BLaER1 (cell line): ENCODE results near the gene CCZ1.
"Not testable (repeated sequence)": the region's sequence is repeated elsewhere in the genome, so short reads cannot be mapped to it uniquely, and the experiment has no call there.

Source experiments
- H3K27ac ChIP-seq: shearing (Covaris generic); formaldehyde crosslinking; 2 replicates; pipeline ENCODE4 v1.8.1; 2022
- H3K27me3 ChIP-seq: shearing (Covaris generic); formaldehyde crosslinking; 2 replicates; pipeline ENCODE4 v1.8.1; 2022
- H3K36me3 ChIP-seq: shearing (Covaris generic); formaldehyde crosslinking; 2 replicates; pipeline ENCODE4 v1.8.1; 2022
- H3K4me1 ChIP-seq: shearing (Covaris generic); formaldehyde crosslinking; 2 replicates; pipeline ENCODE4 v1.8.1; 2022
- H3K4me2 ChIP-seq: shearing (Covaris generic); formaldehyde crosslinking; 2 replicates; pipeline ENCODE4 v1.8.1; 2022
- H3K4me3 ChIP-seq: shearing (Covaris generic); formaldehyde crosslinking; 2 replicates; pipeline ENCODE4 v1.8.1; 2022
- H3K9ac ChIP-seq: shearing (Covaris generic); formaldehyde crosslinking; 2 replicates; pipeline ENCODE4 v1.8.1; 2022
- H3K9me3 ChIP-seq: shearing (Covaris generic); formaldehyde crosslinking; 2 replicates; pipeline ENCODE4 v1.8.1; 2022
- H4K20me1 ChIP-seq: shearing (Covaris generic); formaldehyde crosslinking; 2 replicates; pipeline ENCODE4 v1.8.1; 2022
- Cebpa-rat ChIP-seq: shearing (Covaris generic); IDR thresholded peaks from 2 replicates; pipeline ENCODE4 v1.8.1; 2022

The CCZ1 gene

DNA sequence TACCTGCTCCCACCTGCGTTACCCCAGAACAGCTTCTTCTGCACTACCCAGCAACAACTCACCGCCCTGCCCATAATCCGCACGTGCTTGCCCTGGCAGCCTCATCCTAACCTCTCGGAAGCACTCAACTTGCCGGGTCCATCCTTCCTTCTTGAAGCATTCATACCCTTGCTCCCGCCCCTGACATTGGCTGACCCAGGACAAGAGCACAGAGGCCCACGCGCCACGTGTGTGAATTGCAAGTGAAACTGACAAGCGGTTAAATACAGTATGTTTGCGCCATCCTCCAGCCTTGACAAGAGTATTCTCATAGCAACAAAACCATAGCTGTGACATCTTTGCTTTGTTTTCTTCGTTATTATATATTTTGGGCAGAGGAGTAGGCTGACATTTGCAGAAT is 28.8 kb upstream of the CCZ1 start:
- no peaks in the 10 kb centered on the region for H3K36me3 ChIP-seq
- no peak overlapping the region for H3K4me2 ChIP-seq
- no peak for TF ChIP-seq Cebpa-rat
- H4K20me1 ChIP-seq = no peaks in the 10 kb centered on the region
- no peaks in the 10 kb centered on the region for H3K9me3 ChIP-seq
- no peak overlapping the region for H3K4me3 ChIP-seq
- no peaks in the 10 kb centered on the region for H3K4me1 ChIP-seq
- no peak overlapping the region for H3K27ac ChIP-seq
- no peak overlapping the region for H3K9ac ChIP-seq
- H3K27me3 ChIP-seq = no peaks in the 10 kb centered on the region

DNA sequence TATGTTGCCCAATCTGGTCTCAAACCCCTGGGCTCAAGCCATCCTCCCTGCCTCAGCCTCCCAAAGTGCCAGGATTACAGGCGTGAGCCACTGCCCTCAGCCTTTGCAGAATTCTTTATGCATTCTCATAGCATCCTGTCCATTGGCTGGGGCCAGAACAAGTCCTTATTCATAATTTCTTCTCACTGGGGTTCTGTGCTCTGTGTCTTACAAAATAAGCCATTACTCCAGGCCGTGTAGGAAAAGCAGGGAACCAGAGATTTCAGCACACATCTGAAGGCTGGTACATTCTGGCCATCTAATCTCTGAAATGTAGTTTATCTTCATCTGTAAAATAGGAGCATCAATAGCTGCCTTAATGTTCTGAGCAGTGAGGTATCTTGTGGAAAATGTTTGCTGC is 28.2 kb upstream of the CCZ1 start:
- Histone ChIP-seq H3K4me2 (no peak overlapping the region), H3K4me1 (no peaks in the 10 kb centered on the region), H3K27ac (no peak overlapping the region), H3K36me3 (no peaks in the 10 kb centered on the region), H3K4me3 (no peak overlapping the region), H4K20me1 (no peaks in the 10 kb centered on the region), H3K27me3 (no peaks in the 10 kb centered on the region), H3K9me3 (no peaks in the 10 kb centered on the region), H3K9ac (no peak overlapping the region)
- no peak for TF ChIP-seq Cebpa-rat

DNA sequence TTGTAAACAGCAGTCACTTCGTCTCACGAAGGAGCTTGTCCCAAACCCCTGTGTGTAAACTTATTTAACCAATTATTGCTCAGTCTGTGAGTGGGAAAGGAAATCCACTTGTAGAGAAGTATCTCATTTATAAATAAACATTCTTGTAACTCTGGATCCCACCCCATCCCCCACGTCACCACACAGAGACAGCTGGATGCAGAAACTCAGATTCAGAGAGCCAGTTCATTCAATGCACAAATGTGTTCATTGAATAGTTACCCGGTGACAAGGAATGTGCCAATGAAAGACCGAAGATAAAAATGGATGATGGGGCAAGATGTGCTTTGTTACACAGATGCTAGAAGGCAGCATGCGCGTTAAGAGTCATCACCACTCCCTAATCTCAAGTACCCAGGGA is 26.2 kb upstream of the CCZ1 start:
- no peak for TF ChIP-seq Cebpa-rat
- Histone ChIP-seq H3K9ac (no peak overlapping the region), H4K20me1 (no peaks in the 10 kb centered on the region), H3K9me3 (no peaks in the 10 kb centered on the region), H3K4me1 (no peaks in the 10 kb centered on the region), H3K27ac (no peak overlapping the region), H3K4me2 (no peak overlapping the region), H3K27me3 (no peaks in the 10 kb centered on the region), H3K36me3 (no peaks in the 10 kb centered on the region), H3K4me3 (no peak overlapping the region)

DNA sequence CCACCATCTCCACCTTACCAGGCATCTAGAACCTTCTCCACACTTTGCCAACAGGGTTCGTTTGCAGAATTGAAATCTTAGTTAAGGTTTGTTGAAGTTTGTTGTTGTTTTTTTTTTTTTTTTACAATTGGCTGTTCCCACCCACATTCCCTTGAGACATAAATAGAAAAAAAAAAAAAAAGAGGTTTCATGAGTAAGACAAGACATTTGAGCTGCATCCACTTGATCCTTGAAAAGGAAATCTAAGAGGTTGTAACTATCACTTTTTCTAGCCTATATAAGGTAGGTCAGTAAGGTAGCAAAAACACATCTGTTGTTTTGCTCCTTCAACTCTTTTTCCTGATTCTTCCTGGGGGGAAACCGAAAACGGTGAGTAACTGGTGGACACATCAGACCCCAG is 18.9 kb upstream of the CCZ1 start:
- not testable (repeated sequence) for H3K4me2 ChIP-seq

DNA sequence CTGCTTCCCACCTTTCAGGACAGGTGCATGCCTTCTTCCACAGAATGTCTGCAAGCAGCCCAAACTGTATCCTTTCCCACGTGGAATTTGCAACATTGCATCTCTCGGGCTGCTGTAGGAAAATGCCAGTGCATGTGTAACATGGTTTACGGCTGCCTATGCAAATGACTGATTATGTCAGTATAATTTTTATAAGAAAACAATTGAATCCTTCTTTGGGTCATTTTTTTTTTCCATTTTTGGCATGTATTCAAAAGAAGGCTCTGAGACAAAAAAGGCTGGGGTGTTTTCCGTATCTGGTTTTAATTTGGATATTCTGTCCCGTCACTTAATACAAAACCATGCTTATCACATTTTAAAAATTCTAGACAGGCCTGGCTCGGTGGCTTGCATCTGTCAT is 18.4 kb upstream of the CCZ1 start:
- not testable (repeated sequence) for H3K27ac ChIP-seq, H3K4me1 ChIP-seq, H3K9me3 ChIP-seq, H3K36me3 ChIP-seq, H3K4me3 ChIP-seq, H3K9ac ChIP-seq, H3K4me2 ChIP-seq, H3K27me3 ChIP-seq, H4K20me1 ChIP-seq

More for the DNA sequence above, 18.9 kb upstream of the CCZ1 start:
- H3K4me1 ChIP-seq, H3K9me3 ChIP-seq, H3K36me3 ChIP-seq, H3K9ac ChIP-seq, H3K27ac ChIP-seq, H4K20me1 ChIP-seq, H3K4me3 ChIP-seq, H3K27me3 ChIP-seq: not testable (repeated sequence)

DNA sequence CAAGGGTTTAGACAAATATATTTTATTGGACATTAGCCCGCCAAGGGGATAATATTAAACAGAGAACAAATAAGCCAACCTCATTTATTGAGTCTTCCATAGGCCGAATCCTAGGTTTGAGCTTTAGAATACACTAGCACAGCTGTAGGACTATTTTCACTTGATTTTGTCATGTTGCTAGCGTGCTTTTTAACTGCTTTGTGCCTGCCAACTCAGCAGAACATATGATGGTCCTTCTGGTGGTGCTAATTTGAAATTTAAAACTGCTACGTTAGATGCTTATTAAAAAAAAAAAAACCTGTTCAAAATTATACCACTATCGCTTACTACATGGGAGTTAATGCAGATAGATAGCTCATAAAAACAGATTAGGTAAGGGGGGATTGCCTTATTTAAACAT is 14.1 kb upstream of the CCZ1 start:
- H3K36me3 ChIP-seq, H3K9ac ChIP-seq, H3K27ac ChIP-seq, H3K9me3 ChIP-seq, H4K20me1 ChIP-seq, H3K4me1 ChIP-seq, H3K27me3 ChIP-seq, H3K4me3 ChIP-seq, H3K4me2 ChIP-seq: not testable (repeated sequence)

DNA sequence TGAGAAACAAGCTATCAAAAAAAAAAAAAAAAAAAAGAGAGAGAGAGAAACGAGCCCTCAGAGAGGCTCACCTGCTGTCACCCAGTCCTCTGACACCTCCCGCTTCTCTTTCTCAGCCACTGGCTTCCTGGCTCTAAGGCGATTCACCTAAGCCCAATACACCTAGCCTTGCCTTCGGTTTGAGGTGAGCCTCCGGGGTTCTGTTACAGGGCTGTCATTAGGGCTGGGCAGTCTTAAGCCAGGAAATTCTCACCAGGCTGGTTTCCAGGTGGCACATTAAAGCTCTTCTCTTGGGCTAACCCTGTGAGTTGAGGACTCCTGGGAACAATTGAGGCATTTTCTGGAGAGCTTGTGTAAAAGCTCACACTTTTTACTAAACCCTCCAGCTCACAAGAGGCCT is 10.5 kb upstream of the CCZ1 start:
- H3K27ac ChIP-seq, H4K20me1 ChIP-seq, H3K36me3 ChIP-seq, H3K9me3 ChIP-seq, H3K27me3 ChIP-seq, H3K9ac ChIP-seq, H3K4me2 ChIP-seq, H3K4me3 ChIP-seq, H3K4me1 ChIP-seq: not testable (repeated sequence)

DNA sequence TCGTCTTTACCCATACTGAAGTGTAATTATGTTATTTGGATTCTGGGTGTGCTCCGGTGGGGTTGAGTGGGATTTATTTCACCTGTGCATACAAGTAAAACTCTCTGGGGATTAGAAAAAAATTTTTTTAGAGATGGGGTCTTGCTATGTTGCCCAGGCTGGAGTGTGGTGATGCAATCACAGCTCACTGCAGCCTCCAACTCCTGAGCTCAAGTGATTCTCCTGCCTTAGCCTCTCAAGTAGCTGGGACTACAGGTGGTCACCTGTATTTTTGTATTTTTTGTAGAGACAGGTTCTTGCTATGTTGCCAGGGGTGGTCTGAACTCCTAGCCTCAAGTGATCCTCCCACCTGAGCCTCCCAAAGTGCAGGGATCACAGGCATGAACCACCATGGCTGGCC is 8.3 kb upstream of the CCZ1 start:
- not testable (repeated sequence) for H3K27me3 ChIP-seq, H3K36me3 ChIP-seq

DNA sequence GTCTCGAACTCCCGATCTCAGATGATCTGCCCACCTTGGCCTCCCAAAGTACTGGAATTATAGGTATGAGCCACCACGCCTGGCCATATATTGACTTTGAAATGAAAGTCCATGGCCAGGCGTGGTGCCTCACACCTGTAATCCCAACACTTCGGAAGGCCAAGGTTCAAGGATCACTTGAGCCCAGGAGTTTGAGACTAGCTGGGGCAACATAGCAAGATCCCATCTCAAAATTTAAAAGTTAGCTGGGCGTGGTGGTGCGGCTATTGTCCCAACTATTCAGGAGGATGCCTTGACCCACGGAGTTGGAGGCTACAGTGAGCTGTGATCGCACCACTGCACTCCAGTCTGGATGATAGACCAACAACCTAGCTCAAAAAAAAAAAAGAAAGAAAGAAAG is 6.0 kb upstream of the CCZ1 start:
- Histone ChIP-seq H3K36me3 (no peaks in the 10 kb centered on the region), H3K27me3 (no peaks in the 10 kb centered on the region), H3K4me2 (no peak overlapping the region), H3K4me3 (no peak overlapping the region), H3K9ac (no peak overlapping the region), H4K20me1 (no peaks in the 10 kb centered on the region), H3K9me3 (no peaks in the 10 kb centered on the region), H3K4me1 (no peaks in the 10 kb centered on the region), H3K27ac (no peak overlapping the region)
- no peak for TF ChIP-seq Cebpa-rat

More for the DNA sequence above, 8.3 kb upstream of the CCZ1 start:
- H3K4me1 ChIP-seq, H3K4me3 ChIP-seq, H4K20me1 ChIP-seq, H3K9ac ChIP-seq, H3K9me3 ChIP-seq, H3K4me2 ChIP-seq, H3K27ac ChIP-seq: not testable (repeated sequence)

DNA sequence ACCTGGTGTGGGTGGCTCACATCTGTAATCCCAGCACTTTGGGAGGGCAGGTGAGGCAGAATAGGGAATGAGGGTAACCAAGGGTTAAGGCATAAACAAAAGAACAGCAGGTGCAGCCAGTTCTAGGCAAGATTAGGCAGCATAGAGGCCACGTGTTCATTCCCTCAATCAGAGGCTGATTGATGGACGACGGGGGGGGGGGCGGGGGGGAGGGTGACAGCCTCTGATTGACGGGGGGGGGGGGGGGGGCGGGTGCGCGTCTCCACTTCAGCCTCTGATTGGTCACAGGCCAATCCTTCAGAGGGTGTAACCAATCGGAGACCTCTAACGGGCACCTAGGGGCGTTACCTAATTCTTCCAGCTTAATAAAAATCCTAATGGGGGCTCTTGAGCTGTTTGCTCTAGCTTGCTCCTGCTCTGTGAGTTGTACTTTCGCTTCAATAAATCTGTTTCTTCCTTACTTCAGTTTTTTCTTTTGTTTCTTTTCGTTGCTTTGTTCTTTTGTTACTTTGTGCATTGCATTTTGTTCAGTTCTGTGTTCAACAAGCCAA is 1.1 kb upstream of the CCZ1 start:
- not testable (repeated sequence) for H3K9me3 ChIP-seq, H3K36me3 ChIP-seq, H3K4me3 ChIP-seq, H3K27me3 ChIP-seq, H3K4me2 ChIP-seq, H3K27ac ChIP-seq, H3K4me1 ChIP-seq, H3K9ac ChIP-seq, H4K20me1 ChIP-seq

DNA sequence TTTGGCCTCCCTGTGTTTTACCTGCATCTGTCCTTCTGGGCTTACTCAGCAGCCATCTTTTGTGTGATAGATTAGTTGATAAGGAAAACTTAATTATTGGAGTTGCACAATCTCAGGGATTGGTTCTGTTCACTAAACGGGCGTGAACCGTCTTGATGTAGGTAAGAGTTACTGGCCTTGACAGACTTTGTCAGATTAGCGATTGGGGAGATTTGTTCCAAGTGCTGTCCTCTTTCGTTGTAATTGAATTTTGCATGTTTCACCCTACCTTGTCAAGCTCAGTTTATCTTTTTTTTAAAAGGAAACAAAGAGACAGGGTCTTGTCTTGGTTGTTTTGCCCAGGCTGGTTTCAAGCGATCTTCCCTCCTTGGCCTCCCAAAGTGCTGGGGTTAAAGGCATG is 4.5 kb downstream of the CCZ1 start:
- peaks cover 33% of the 10 kb centered on the region for H3K36me3 ChIP-seq
- not testable (repeated sequence) for H3K27me3 ChIP-seq, H4K20me1 ChIP-seq, H3K27ac ChIP-seq, H3K9ac ChIP-seq, H3K4me2 ChIP-seq, H3K4me3 ChIP-seq, H3K9me3 ChIP-seq, H3K4me1 ChIP-seq

DNA sequence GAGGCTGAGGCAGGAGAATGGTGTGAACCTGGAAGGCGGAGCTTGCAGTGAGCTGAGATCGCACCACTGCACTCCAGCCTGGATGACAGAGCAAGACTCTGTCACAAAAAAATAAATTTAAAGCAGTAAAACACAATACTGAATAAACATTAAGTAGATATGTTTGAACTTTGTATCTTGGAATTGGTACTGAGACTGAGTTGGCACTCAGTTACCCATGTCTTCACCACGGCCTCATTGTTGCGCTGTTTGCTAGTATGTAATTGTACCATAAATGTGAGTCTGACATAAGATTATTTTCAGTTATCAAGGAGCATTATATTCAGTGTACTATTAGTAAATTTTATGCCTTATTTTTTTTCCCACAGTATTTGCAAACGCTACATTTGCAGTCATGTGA is 6.2 kb downstream of the CCZ1 start:
- not testable (repeated sequence) for H3K9me3 ChIP-seq, H3K27me3 ChIP-seq
- H3K36me3 ChIP-seq = peaks cover 36% of the 10 kb centered on the region

DNA sequence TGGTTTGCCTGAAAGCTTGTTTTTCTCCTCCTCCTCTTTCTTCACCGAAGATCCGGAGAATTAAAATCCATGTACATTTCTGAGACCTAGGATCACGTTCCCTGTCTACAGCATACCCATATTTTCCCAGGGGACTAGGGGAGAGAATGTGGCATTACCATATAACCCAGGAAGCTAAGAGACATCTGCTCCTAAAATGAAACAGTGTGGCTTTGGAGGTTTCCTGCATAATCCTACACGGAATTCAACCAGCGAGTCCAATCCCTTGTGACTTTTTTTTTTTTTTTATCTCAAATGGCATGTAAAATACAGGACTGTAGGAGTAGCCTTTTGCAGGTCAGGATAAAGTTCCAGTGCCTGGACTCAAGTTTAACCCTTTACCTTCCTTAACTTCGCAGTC is 10.3 kb downstream of the CCZ1 start:
- H3K9ac ChIP-seq, H3K4me1 ChIP-seq, H3K9me3 ChIP-seq, H3K4me3 ChIP-seq, H3K27ac ChIP-seq, H3K4me2 ChIP-seq, H4K20me1 ChIP-seq, H3K27me3 ChIP-seq: not testable (repeated sequence)
- peaks cover 47% of the 10 kb centered on the region for H3K36me3 ChIP-seq

More for the DNA sequence above, 6.2 kb downstream of the CCZ1 start:
- not testable (repeated sequence) for H3K4me3 ChIP-seq, H4K20me1 ChIP-seq, H3K9ac ChIP-seq, H3K27ac ChIP-seq, H3K4me2 ChIP-seq, H3K4me1 ChIP-seq

DNA sequence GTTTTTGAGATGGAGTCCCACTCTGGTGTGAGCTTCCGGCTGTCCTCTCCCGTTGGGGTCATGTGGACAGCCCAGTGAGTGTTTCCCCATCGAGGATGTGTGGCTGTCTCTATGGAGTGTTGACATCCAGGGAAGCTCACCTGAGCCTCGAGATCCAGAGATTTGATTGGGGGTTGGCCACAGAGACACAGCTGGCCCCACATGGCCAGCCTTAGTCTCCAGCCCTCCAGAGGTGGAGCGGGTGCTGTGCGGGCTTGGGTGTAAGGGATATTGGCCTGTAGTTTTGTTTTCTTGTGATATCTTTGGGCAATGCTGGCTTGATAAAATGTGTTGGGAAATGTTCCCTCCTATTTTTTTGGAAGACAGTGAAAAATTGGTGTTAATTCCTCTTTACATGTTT is 18.0 kb downstream of the CCZ1 start:
- H3K4me1 ChIP-seq = not testable (repeated sequence)

DNA sequence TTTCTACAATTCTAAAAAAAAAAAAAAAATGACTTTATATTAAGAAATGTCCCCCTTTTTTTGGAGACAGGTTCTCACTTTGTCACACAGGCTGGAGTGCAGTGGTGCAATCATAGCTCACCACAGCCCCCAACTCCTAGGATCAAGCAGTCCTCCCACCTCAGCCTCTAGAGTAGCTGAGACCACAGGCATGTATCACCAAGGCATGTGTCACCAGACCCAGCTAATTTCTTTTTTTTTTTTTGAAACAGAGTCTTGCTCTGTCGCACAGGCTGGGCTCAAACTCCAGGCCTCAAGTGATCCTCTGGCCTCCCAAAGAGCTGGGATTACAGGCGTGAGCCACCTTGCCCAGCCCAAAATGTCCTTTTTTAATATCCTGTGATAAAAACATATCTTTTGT is 25.6 kb downstream of the CCZ1 start:
- not testable (repeated sequence) for H3K9ac ChIP-seq, H3K9me3 ChIP-seq, H4K20me1 ChIP-seq, H3K27ac ChIP-seq, H3K4me2 ChIP-seq, H3K4me1 ChIP-seq, H3K27me3 ChIP-seq, H3K36me3 ChIP-seq, H3K4me3 ChIP-seq

More for the DNA sequence above, 18.0 kb downstream of the CCZ1 start:
- H3K4me2 ChIP-seq, H4K20me1 ChIP-seq, H3K9ac ChIP-seq, H3K27ac ChIP-seq, H3K9me3 ChIP-seq, H3K4me3 ChIP-seq, H3K27me3 ChIP-seq: not testable (repeated sequence)
- peaks cover 12% of the 10 kb centered on the region for H3K36me3 ChIP-seq

DNA sequence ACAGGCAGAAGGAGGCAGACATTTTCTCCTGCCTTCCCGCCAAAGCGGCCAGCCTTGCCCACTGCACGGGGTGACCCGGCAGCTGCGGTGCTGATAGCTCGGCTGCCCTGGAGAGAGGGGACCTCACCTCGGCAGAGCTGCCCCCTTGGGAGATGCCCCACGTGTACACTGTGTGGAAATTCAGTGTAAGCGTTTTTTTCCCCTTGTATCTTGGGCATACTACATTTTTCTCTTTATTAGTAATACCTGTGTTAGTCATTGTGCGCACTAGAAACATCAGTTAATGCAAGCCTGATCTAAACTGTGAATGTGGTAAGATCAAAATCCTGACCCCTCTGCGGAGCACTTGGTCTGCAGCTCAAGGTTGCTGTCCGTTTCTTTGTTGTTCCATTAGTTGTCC is 26.1 kb downstream of the CCZ1 start:
- H3K27me3 ChIP-seq, H3K4me1 ChIP-seq, H4K20me1 ChIP-seq, H3K27ac ChIP-seq, H3K4me3 ChIP-seq, H3K36me3 ChIP-seq, H3K4me2 ChIP-seq, H3K9me3 ChIP-seq, H3K9ac ChIP-seq: not testable (repeated sequence)
